ENCODE results near the gene CLIP1.

DNA sequence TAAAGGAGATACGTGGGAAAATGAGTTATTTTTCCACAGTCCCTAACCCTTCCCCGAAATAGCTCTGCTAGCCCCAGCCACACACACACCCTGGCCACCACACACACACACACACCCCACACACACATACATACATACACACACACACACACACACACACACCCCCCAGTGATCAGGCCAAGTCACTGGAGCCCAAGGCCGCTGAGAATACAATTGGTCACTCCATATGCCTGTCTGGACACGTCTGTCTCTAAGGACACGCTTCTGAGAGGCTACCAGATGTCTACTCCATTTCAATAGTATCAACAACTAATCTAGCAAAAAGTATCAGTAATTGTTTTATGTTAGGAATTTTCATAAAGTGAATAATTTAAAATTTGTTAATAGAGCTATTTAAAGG is 183.6 kb downstream of the CLIP1 start:
- TF ChIP-seq, protein P1, sequence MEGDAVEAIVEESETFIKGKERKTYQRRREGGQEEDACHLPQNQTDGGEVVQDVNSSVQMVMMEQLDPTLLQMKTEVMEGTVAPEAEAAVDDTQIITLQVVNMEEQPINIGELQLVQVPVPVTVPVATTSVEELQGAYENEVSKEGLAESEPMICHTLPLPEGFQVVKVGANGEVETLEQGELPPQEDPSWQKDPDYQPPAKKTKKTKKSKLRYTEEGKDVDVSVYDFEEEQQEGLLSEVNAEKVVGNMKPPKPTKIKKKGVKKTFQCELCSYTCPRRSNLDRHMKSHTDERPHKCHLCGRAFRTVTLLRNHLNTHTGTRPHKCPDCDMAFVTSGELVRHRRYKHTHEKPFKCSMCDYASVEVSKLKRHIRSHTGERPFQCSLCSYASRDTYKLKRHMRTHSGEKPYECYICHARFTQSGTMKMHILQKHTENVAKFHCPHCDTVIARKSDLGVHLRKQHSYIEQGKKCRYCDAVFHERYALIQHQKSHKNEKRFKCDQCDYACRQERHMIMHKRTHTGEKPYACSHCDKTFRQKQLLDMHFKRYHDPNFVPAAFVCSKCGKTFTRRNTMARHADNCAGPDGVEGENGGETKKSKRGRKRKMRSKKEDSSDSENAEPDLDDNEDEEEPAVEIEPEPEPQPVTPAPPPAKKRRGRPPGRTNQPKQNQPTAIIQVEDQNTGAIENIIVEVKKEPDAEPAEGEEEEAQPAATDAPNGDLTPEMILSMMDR (IDR thresholded peaks at IDR 0.05), result no peak
- no peak for TF ChIP-seq POLR2A (IDR thresholded peaks at IDR 0.05)

All from esophagus squamous epithelium (tissue), 4 donors.